ENCODE data around the gene OR52E6.
A peak's percentile ranks its signal among the peaks of the same experiment; 100 is the strongest.

The OR52E6 gene

DNA sequence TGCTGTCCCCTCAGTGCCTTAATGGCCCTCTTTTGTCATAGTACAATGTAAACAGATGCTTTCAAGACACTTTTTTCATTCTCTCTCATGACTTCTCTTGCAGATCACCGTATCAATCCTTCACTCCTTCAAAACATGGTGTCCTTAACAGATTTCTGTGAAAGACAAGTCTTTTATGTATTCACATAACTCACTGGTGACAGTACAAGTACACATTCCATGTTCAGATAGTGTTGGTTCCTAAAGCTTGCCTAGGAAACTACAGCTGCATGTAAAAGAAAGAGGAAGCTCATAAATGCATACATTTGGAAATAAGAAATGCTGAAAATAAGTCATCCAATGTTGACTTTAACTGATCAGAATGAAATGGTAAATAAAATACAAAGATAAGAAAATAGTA lies 5.0 kb upstream of the OR52E6 start:
- Histone ChIP-seq H3K27me3 (ENCODE audit: control insufficient read depth, insufficient read depth, low read length) (no peaks in the 10 kb centered on the region), H3K4me3 (ENCODE audit: low read depth, low read length) (no peak overlapping the region), H3K27ac (ENCODE audit: low read depth, low read length) (no peak overlapping the region), H3K4me1 (ENCODE audit: control insufficient read depth, insufficient read depth, low read length) (no peaks in the 10 kb centered on the region), H3K9me3 (ENCODE audit: control insufficient read depth, insufficient read depth, low read length) (no peaks in the 10 kb centered on the region), H3K36me3 (ENCODE audit: control insufficient read depth, insufficient read depth, low read length) (no peaks in the 10 kb centered on the region), H3K9ac (ENCODE audit: low read depth, low read length) (no peak overlapping the region)

DNA sequence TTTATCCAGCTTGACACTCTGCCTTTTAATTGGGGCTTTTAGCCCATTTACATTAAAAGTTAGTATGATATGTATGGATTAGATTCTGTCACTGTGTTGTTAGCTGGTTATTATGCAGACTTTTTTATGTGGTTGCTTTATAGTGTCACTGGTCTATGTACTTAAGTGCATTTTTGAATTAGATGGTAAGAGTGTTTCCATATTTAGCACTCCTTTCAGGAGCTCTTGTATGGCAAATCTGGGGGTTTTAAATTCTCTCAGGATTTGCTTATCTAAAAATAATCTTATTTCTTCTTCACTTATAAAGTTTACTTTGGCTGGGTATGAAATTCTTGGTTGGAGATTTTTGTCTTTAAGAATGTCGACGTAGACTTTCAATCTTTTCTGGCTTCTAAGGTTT lies 4.0 kb downstream of the OR52E6 start:
- Histone ChIP-seq H3K9me3 (ENCODE audit: control insufficient read depth, insufficient read depth, low read length) (no peaks in the 10 kb centered on the region), H3K27me3 (ENCODE audit: control insufficient read depth, insufficient read depth, low read length) (no peaks in the 10 kb centered on the region), H3K36me3 (ENCODE audit: control insufficient read depth, insufficient read depth, low read length) (no peaks in the 10 kb centered on the region), H3K4me1 (ENCODE audit: control insufficient read depth, insufficient read depth, low read length) (no peaks in the 10 kb centered on the region), H3K27ac (ENCODE audit: low read depth, low read length) (no peak overlapping the region), H3K9ac (ENCODE audit: low read depth, low read length) (no peak overlapping the region), H3K4me3 (ENCODE audit: low read depth, low read length) (no peak overlapping the region)

DNA sequence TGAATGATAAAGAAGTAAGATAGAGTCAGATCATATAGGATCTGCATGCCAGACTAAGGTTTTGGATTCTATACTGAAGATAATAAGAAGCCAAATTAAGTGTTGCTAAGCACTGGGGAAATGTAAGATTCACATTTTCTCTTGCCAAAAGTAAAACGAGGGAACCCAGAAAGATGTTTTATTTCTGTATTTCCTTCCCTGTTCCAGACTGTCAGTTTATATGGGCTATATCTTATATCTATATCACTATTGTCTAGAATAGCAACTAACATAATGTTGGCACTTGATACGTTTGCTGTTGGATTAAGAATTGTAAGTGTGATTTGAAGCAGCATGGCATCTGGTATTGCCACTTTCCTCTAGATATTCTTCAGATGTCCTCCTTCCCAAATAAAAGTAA lies 8.3 kb downstream of the OR52E6 start:
- H3K27ac ChIP-seq (ENCODE audit: low read depth, low read length): no peak overlapping the region
- H3K4me3 ChIP-seq (ENCODE audit: low read depth, low read length): no peak overlapping the region
- no peak overlapping the region for H3K9ac ChIP-seq (ENCODE audit: low read depth, low read length)
- peaks cover 15% of the 10 kb centered on the region for H3K4me1 ChIP-seq (ENCODE audit: control insufficient read depth, insufficient read depth, low read length)
- H3K9me3 ChIP-seq (ENCODE audit: control insufficient read depth, insufficient read depth, low read length): no peaks in the 10 kb centered on the region
- no peaks in the 10 kb centered on the region for H3K36me3 ChIP-seq (ENCODE audit: control insufficient read depth, insufficient read depth, low read length)
- H3K27me3 ChIP-seq (ENCODE audit: control insufficient read depth, insufficient read depth, low read length): no peaks in the 10 kb centered on the region

DNA sequence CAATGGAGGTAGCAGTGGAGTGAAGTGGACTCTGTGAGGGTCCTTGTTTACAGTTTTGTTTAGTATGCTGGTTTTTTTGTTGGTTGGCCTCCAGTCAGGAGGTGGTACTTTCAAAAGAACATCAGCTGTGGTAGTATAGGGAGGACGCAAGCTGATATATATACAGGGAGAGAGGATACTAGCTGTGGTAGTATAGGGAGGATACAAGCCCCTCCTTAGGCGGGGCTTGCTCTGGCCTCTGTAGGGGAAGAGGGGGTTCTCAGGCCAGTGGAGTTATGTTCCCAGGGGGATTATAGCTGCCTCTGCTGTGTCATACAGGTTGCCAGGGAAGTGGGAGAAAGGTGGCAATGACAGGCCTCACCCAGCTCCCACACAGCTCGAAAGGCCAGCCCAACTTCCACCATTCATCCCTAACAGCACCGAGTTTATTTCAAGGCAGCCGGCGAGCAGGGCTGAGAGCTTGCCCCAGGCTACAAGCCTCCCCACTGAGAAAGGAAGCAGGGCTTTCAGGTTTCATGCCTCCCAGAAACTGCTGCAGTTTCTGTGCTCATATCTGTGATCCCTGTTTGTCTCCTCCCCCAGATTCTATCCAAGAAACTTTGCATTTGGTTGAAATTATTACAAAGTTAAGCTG lies 10.4 kb downstream of the OR52E6 start:
- Histone ChIP-seq H3K36me3 (ENCODE audit: control insufficient read depth, insufficient read depth, low read length) (no peaks in the 10 kb centered on the region), H3K4me3 (ENCODE audit: low read depth, low read length) (no peak overlapping the region), H3K27ac (ENCODE audit: low read depth, low read length) (peak overlapping the region; percentile 53), H3K9me3 (ENCODE audit: control insufficient read depth, insufficient read depth, low read length) (no peaks in the 10 kb centered on the region), H3K9ac (ENCODE audit: low read depth, low read length) (no peak overlapping the region), H3K27me3 (ENCODE audit: control insufficient read depth, insufficient read depth, low read length) (no peaks in the 10 kb centered on the region), H3K4me1 (ENCODE audit: control insufficient read depth, insufficient read depth, low read length) (peaks cover 15% of the 10 kb centered on the region)

DNA sequence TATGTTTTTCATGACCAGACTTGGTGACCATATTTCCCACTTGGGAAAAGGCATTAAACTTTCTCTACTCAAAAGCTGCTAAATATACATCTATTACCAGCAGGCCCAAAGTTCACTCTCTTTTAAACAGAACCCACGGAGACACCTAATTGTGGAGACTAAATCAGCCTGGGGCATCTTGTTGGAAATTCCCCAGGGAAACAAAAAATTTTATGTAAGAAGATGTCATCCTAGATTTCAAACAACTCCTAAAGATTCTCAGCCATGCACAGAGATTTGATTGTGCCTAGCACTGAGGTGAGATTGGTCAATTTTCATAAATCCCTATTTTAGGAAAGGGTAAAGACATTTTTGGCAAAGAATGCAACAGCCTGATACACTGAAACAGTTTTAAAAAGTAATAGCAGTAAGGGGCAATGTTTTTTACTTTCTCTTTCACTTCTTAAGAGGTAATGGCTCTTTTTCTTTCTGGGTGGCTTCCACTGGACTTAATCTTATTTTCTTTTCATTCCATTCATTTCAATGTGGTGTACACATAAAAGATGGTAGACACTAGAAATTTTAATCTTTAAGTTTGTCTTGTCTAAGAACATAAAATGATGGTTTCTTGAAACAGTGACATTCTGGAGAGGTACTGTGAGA lies 23.3 kb downstream of the OR52E6 start:
- Histone ChIP-seq H3K27me3 (ENCODE audit: control insufficient read depth, insufficient read depth, low read length) (no peaks in the 10 kb centered on the region), H3K27ac (ENCODE audit: low read depth, low read length) (no peak overlapping the region), H3K36me3 (ENCODE audit: control insufficient read depth, insufficient read depth, low read length) (no peaks in the 10 kb centered on the region), H3K9ac (ENCODE audit: low read depth, low read length) (no peak overlapping the region), H3K9me3 (ENCODE audit: control insufficient read depth, insufficient read depth, low read length) (no peaks in the 10 kb centered on the region), H3K4me1 (ENCODE audit: control insufficient read depth, insufficient read depth, low read length) (peaks cover 7% of the 10 kb centered on the region), H3K4me3 (ENCODE audit: low read depth, low read length) (no peak overlapping the region)

DNA sequence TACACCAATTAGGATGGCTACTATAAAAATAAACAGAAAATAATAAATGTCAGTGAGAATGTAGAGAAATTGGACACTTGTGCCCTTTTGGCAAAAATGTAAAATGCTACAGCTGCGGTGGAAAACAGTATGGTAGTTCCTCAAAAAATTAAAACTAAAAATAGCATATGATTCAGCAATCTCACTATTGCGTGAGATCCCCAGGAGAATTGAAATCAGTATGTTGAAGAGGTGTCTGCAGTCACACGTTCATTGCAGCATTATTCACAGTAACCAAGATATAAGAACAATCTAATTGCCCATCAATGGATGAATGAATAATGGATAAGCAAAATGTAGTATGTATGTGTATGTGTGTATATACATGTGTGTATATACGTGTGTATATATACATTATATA lies 26.2 kb downstream of the OR52E6 start:
- H3K4me3 ChIP-seq (ENCODE audit: low read depth, low read length): no peak overlapping the region
- H3K4me1 ChIP-seq (ENCODE audit: control insufficient read depth, insufficient read depth, low read length): peaks cover 10% of the 10 kb centered on the region
- H3K9me3 ChIP-seq (ENCODE audit: control insufficient read depth, insufficient read depth, low read length): no peaks in the 10 kb centered on the region
- H3K27me3 ChIP-seq (ENCODE audit: control insufficient read depth, insufficient read depth, low read length): no peaks in the 10 kb centered on the region
- no peak overlapping the region for H3K9ac ChIP-seq (ENCODE audit: low read depth, low read length)
- no peak overlapping the region for H3K27ac ChIP-seq (ENCODE audit: low read depth, low read length)
- no peaks in the 10 kb centered on the region for H3K36me3 ChIP-seq (ENCODE audit: control insufficient read depth, insufficient read depth, low read length)

DNA sequence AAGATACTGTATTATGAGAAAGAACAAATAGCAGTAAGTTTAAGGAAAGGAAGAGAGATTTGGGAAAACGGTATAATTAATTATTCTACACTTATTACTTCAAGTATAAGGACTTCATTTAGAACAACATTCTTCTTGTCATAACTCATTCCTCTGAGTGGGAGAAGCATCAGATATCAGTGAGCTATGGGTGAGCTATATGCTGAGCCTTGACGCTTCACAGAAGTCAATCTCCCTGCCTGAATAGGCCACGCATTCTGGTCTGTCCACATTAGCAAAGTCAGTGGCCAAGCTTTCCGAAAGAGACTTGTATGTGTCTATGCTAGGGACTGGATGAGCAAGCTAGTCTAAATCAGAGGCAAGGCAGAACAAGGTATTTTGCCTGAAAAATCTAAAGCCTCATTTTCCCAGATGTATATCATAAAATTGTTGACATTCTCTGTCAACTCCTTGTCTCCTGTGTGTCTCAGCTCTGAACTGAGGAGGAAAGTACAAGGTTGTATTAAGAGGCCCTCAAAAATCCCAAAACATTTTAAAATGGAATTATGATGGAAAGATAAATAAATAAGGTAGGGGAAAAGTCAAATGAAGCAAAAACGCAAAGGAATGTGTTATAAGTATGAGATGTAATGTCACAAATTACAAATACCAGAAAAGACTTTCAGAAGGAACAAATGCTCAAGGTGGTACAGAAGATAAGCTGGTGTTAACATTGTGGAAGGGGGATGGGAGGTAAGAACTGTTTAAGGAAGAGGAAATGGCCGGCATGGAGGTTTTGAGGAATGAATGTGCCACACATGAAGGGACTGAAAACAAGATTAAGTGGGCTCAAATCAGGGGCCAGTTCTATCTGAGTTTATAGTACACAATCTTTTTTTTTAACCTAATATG lies 31.5 kb downstream of the OR52E6 start:
- Histone ChIP-seq H3K9ac (ENCODE audit: low read depth, low read length) (no peak overlapping the region), H3K36me3 (ENCODE audit: control insufficient read depth, insufficient read depth, low read length) (no peaks in the 10 kb centered on the region), H3K27me3 (ENCODE audit: control insufficient read depth, insufficient read depth, low read length) (no peaks in the 10 kb centered on the region), H3K27ac (ENCODE audit: low read depth, low read length) (no peak overlapping the region), H3K4me3 (ENCODE audit: low read depth, low read length) (no peak overlapping the region), H3K4me1 (ENCODE audit: control insufficient read depth, insufficient read depth, low read length) (peaks cover 10% of the 10 kb centered on the region), H3K9me3 (ENCODE audit: control insufficient read depth, insufficient read depth, low read length) (no peaks in the 10 kb centered on the region)

DNA sequence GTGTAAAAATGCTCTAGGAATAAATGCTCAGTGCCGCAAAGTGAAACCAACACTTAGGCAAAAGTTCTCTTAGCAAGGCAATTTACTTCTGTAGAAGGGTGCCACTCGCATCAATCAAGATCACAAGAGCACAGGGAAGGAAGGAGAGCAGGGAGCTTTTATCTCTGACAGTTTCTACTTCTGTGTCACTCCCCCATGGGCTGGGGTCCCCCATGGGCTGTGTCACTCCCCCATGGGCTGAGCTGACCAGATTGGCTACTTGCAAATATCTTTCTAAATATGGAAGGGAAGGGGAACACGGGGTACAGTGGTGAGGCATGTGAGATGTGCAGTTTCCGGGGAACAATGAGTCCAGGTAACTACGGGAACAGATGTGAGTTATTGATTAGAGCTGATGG lies 32.6 kb downstream of the OR52E6 start:
- H3K27ac ChIP-seq (ENCODE audit: low read depth, low read length): no peak overlapping the region
- no peak overlapping the region for H3K9ac ChIP-seq (ENCODE audit: low read depth, low read length)
- H3K4me1 ChIP-seq (ENCODE audit: control insufficient read depth, insufficient read depth, low read length): peaks cover 10% of the 10 kb centered on the region
- 0 out of 2 replicates have a peak, but pooled peaks cover 2% of the 10 kb centered on the region for H3K9me3 ChIP-seq (ENCODE audit: control insufficient read depth, insufficient read depth, low read length)
- H3K36me3 ChIP-seq (ENCODE audit: control insufficient read depth, insufficient read depth, low read length): no peaks in the 10 kb centered on the region
- peak overlapping the region; percentile 66 for H3K4me3 ChIP-seq (ENCODE audit: low read depth, low read length)
- H3K27me3 ChIP-seq (ENCODE audit: control insufficient read depth, insufficient read depth, low read length): no peaks in the 10 kb centered on the region

DNA sequence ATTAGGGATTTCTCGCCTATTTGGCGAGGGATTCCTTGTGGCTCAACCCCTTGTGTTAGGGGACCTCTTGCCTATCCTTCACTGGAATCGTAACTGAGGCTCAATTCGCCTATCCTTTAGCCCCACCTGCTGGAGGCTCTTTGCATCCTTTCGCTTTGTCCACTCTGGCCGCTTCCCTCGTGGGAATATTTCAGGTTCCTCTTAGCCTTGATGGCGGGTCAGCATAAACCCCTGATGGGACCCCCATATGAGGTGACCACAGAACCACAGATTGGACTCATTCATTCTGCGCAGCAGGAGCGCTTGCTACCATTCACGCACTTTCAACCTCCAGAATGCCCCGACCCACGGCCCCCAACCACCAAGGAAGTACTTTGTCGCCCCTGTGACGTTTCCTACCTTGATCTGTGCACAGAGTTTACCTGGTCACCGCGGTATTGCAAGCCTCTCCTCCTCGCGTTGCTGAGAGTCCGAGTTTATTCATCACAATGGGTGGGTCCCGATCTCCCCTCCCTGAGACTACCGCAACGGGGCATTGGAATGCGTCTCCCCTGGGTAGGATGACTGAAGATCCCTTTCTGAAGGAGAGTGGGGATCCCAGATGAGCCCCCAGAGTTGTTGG lies 33.1 kb downstream of the OR52E6 start, which contains the start of gene OR52N2:
TSS of gene OR52N2 (plus strand) at position 425 of the 622 bp plus-strand sequence. CDS start 11,412 bp downstream, outside the sequence.
- Histone ChIP-seq H3K9ac (ENCODE audit: low read depth, low read length) (0 out of 2 replicates have a peak within 1 kb of the TSS, but pooled peaks have one; percentile 40), H3K27me3 (ENCODE audit: control insufficient read depth, insufficient read depth, low read length) (no peaks in the 10 kb centered on the region), H3K27ac (ENCODE audit: low read depth, low read length) (no peak within 1 kb of the TSS), H3K4me1 (ENCODE audit: control insufficient read depth, insufficient read depth, low read length) (peaks cover 5% of the 10 kb centered on the region), H3K36me3 (ENCODE audit: control insufficient read depth, insufficient read depth, low read length) (no peaks in the 10 kb centered on the region), H3K4me3 (ENCODE audit: low read depth, low read length) (peak within 1 kb of the TSS; percentile 66), H3K9me3 (ENCODE audit: control insufficient read depth, insufficient read depth, low read length) (0 out of 2 replicates have a peak, but pooled peaks cover 2% of the 10 kb centered on the region)

DNA sequence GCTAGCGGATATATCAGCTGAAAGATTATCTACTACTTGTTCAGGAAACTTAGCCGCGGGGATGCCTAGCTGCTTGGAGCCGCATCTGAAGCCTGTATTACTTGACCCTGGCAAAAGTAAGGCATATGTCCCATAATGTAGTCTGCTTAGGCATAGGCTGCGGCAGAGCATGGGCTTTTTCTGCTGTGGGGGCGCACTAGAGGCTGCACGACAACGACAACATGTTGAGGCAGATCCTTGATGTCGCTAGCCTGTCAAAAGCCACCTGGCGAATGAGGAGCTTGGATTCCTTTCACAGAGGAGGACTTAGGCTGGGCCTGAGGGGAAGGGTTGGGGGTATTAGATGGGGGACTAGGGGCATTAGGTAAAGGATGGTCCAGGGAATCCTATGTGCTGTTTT lies 34.1 kb downstream of the OR52E6 start:
- Histone ChIP-seq H3K9ac (ENCODE audit: low read depth, low read length) (no peak overlapping the region), H3K27me3 (ENCODE audit: control insufficient read depth, insufficient read depth, low read length) (no peaks in the 10 kb centered on the region), H3K4me3 (ENCODE audit: low read depth, low read length) (no peak overlapping the region), H3K36me3 (ENCODE audit: control insufficient read depth, insufficient read depth, low read length) (no peaks in the 10 kb centered on the region), H3K9me3 (ENCODE audit: control insufficient read depth, insufficient read depth, low read length) (peaks cover 2% of the 10 kb centered on the region; the same call in 1 of the 2 replicates), H3K27ac (ENCODE audit: low read depth, low read length) (no peak overlapping the region), H3K4me1 (ENCODE audit: control insufficient read depth, insufficient read depth, low read length) (no peaks in the 10 kb centered on the region)

Measured in HUES48 (cell line).